Stimulated activated CD4-positive, alpha-beta T cell treated with anti-CD3 and anti-CD28 coated beads, Interleukin-12 subunit alpha, Interleukin-12 subunit beta, amount 100 ng/mL, for 48 hours (primary cell): ENCODE measurements around the gene MIOS.
"Not testable (repeated sequence)": the region's sequence is repeated elsewhere in the genome, so short reads cannot be mapped to it uniquely, and the experiment has no call there.

Source experiments
- DNase-seq, 3 donors: peaks; one replicate each; pipeline ENCODE4 v3.0.0-alpha.2; 2020; ENCODE audit warnings: low read depth in 2 of 3, low spot score in 1 of 3

Gene MIOS

GRCh38 chr7:7647495-7648036 is 80.9 kb downstream of the MIOS start:
- DNase-seq: no peak

- no peak for DNase-seq
Observed at GRCh38 chr7:7650682-7651206, 84.1 kb downstream of the MIOS start.

GRCh38 chr7:7651479-7651878 is 84.8 kb downstream of the MIOS start:
- DNase-seq: no peak

- DNase-seq: no peak
Observed at GRCh38 chr7:7652798-7653540, 86.3 kb downstream of the MIOS start.

GRCh38 chr7:7653593-7654187 is 87.0 kb downstream of the MIOS start:
- DNase-seq: peak in 1 of 3 donors; percentile 40

GRCh38 chr7:7654964-7655715 is 88.5 kb downstream of the MIOS start:
- no peak for DNase-seq

GRCh38 chr7:7656459-7656858 is 89.8 kb downstream of the MIOS start:
- not testable (repeated sequence) for DNase-seq
